ENCODE data around the gene CROCC. TPM values are rescaled to one million over a fixed set of nuclear protein-coding genes. Genes with fewer than 3 reads are reported as not detected.
A peak's percentile ranks its signal among the peaks of the same experiment; 100 is the strongest.
"Not testable (repeated sequence)": the region's sequence is repeated elsewhere in the genome, so short reads cannot be mapped to it uniquely, and the experiment has no call there.

CROCC gene
- total RNA-seq, 1 donor from 2014 or later = 11.8 TPM

- ATAC-seq (peak; percentile 99), DNase-seq (ENCODE audit: low spot score) (peak; percentile 89)
Observed at GRCh38 chr1:16895598-16896315, 26.0 kb upstream of the CROCC start, which contains the start of gene RNU1-2. Gene RNU1-2 (plus strand): TSS chr1:16895980.

GRCh38 chr1:16896316-16897055 lies 25.2 kb upstream of the CROCC start:
- peak; percentile 70 for DNase-seq (ENCODE audit: low spot score)
- ATAC-seq = not testable (repeated sequence)

- DNase-seq (ENCODE audit: low spot score); ATAC-seq: not testable (repeated sequence)
Observed at GRCh38 chr1:16897653-16898052, 24.1 kb upstream of the CROCC start.

- not testable (repeated sequence) for DNase-seq (ENCODE audit: low spot score); ATAC-seq
Observed at GRCh38 chr1:16898298-16898697, 23.4 kb upstream of the CROCC start.

- not testable (repeated sequence) for DNase-seq (ENCODE audit: low spot score); ATAC-seq
Observed at GRCh38 chr1:16899020-16899419, 22.7 kb upstream of the CROCC start.

GRCh38 chr1:16900751-16901150 lies 21.0 kb upstream of the CROCC start:
- DNase-seq (ENCODE audit: low spot score) = no peak
- ATAC-seq = no peak

GRCh38 chr1:16901371-16901770 lies 20.4 kb upstream of the CROCC start:
- not testable (repeated sequence) for ATAC-seq; DNase-seq (ENCODE audit: low spot score)

GRCh38 chr1:16903054-16903453 lies 18.7 kb upstream of the CROCC start:
- ATAC-seq = no peak
- no peak for DNase-seq (ENCODE audit: low spot score)

GRCh38 chr1:16903458-16903796 lies 18.3 kb upstream of the CROCC start:
- no peak for DNase-seq (ENCODE audit: low spot score)
- no peak for ATAC-seq

- DNase-seq (ENCODE audit: low spot score) (peak; percentile 100), ATAC-seq (peak; percentile 95)
Observed at GRCh38 chr1:16904560-16905109, 17.1 kb upstream of the CROCC start.

GRCh38 chr1:16905110-16905867 lies 16.4 kb upstream of the CROCC start:
- DNase-seq (ENCODE audit: low spot score) (peak; percentile 56), ATAC-seq (peak; percentile 79)

- ATAC-seq (no peak), DNase-seq (ENCODE audit: low spot score) (no peak)
Observed at GRCh38 chr1:16905868-16906702, 15.6 kb upstream of the CROCC start.

- DNase-seq (ENCODE audit: low spot score) = no peak
- no peak for ATAC-seq
Observed at GRCh38 chr1:16906873-16907272, 14.9 kb upstream of the CROCC start.

- DNase-seq (ENCODE audit: low spot score) (no peak), ATAC-seq (no peak)
Observed at GRCh38 chr1:16907870-16908758, 13.6 kb upstream of the CROCC start.

GRCh38 chr1:16911851-16912721 lies 9.6 kb upstream of the CROCC start:
- peak; percentile 4 for ATAC-seq
- DNase-seq (ENCODE audit: low spot score) = not testable (repeated sequence)

GRCh38 chr1:16912742-16913141 lies 9.0 kb upstream of the CROCC start:
- ATAC-seq; DNase-seq (ENCODE audit: low spot score): not testable (repeated sequence)

GRCh38 chr1:16913181-16913832 lies 8.4 kb upstream of the CROCC start:
- DNase-seq (ENCODE audit: low spot score) (no peak), ATAC-seq (no peak)
